Measurements from ENCODE around the gene C2orf49.

GRCh38 chr2:105301646-105302045 lies 35.7 kb upstream of the C2orf49 start:
- TF ChIP-seq POLR2AphosphoS5 (IDR thresholded peaks at IDR 0.05; ENCODE audit: low read depth, low read length) (no peak), POLR2A (IDR thresholded peaks at IDR 0.05; ENCODE audit: low read depth, low read length) (no peak)

All from GM12892 (cell line).